ENCODE data around the gene YY1AP1.
A peak's percentile ranks its signal among the peaks of the same experiment; 100 is the strongest.
"Not testable (repeated sequence)": the region's sequence is repeated elsewhere in the genome, so short reads cannot be mapped to it uniquely, and the experiment has no call there.

Gene YY1AP1

GRCh38 chr1:155695072-155695471 lies 6.5 kb upstream of the YY1AP1 start:
- no peak for DNase-seq

GRCh38 chr1:155694167-155694566 lies 5.6 kb upstream of the YY1AP1 start:
- DNase-seq, result no peak

- no peak for DNase-seq
Observed at GRCh38 chr1:155691992-155692528, 3.5 kb upstream of the YY1AP1 start.

GRCh38 chr1:155689081-155689607 lies 570 bp upstream of the YY1AP1 start, which contains the start of gene DAP3:
Gene DAP3, plus strand, starts transcription at chr1:155689091. Its CDS starts 20,689 bp downstream, at chr1:155709780.
- DNase-seq, result not testable (repeated sequence)

- DNase-seq, result peak in 1 of 6 experiments; percentile 36
Observed at GRCh38 chr1:155687705-155688323, 760 bp downstream of the YY1AP1 start.

GRCh38 chr1:155681776-155682175 lies 6.8 kb downstream of the YY1AP1 start:
- no peak for DNase-seq

GRCh38 chr1:155680531-155680930 lies 8.0 kb downstream of the YY1AP1 start:
- DNase-seq, result no peak

GRCh38 chr1:155678992-155679391 lies 9.6 kb downstream of the YY1AP1 start:
- not testable (repeated sequence) for DNase-seq

- DNase-seq, result no peak
Observed at GRCh38 chr1:155678027-155678426, 10.5 kb downstream of the YY1AP1 start.

GRCh38 chr1:155673003-155673402 lies 15.6 kb downstream of the YY1AP1 start:
- no peak for DNase-seq

- DNase-seq, result no peak
Observed at GRCh38 chr1:155671750-155672149, 16.8 kb downstream of the YY1AP1 start.

GRCh38 chr1:155669233-155670162 lies 19.1 kb downstream of the YY1AP1 start:
- DNase-seq, result no peak

- not testable (repeated sequence) for DNase-seq
Observed at GRCh38 chr1:155661239-155661638, 27.3 kb downstream of the YY1AP1 start.

GRCh38 chr1:155657463-155657862 lies 31.1 kb downstream of the YY1AP1 start:
- DNase-seq, result no peak

- no peak for DNase-seq
Observed at GRCh38 chr1:155652951-155653350, 35.6 kb downstream of the YY1AP1 start.

GRCh38 chr1:155651861-155652661 lies 36.5 kb downstream of the YY1AP1 start:
- no peak for DNase-seq

GRCh38 chr1:155650231-155650757 lies 38.3 kb downstream of the YY1AP1 start:
- DNase-seq, result no peak

GRCh38 chr1:155649676-155650075 lies 38.9 kb downstream of the YY1AP1 start:
- DNase-seq, result no peak

GRCh38 chr1:155648207-155649147 lies 40.1 kb downstream of the YY1AP1 start:
- DNase-seq, result no peak

GRCh38 chr1:155646307-155646706 lies 42.3 kb downstream of the YY1AP1 start:
- DNase-seq, result no peak

GRCh38 chr1:155645648-155646047 lies 42.9 kb downstream of the YY1AP1 start:
- DNase-seq, result no peak

All from stimulated activated naive CD4-positive, alpha-beta T cell (primary cell).